ENCODE data around the gene GPX1. TPM values are rescaled to one million over a fixed set of nuclear protein-coding genes. Genes with fewer than 3 reads are reported as not detected.
"Not testable (repeated sequence)": the region's sequence is repeated elsewhere in the genome, so short reads cannot be mapped to it uniquely, and the experiment has no call there.

The GPX1 gene
- polyA plus RNA-seq, 1 donor from 2014 or later = 106 TPM

DNA sequence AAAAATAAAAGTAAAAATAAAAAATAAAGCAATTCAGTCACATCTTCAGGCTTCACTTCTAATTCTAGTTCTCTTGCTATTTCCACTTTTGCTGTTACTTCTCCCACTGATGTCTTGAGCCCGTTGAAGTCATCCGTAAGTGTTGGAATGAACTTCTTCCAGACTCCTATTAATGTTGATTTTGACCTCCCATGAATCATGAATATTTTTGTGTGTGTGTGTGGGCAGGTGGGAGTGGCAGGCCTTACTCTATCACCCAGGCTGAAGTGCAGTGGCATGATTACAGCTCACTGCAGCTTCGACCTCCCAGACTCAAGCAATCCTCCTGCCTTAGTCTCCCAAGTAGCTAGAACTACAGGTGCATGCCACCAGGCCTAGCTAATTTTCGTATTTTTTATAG, 29.0 kb downstream of the GPX1 start:
- no peaks in the 10 kb centered on the region for H4K20me1 ChIP-seq (ENCODE audit: insufficient read depth)
- H3K9me3 ChIP-seq (ENCODE audit: low read length) = no peaks in the 10 kb centered on the region
- H3K9me2 ChIP-seq (ENCODE audit: insufficient read depth, low read length) = no peaks in the 10 kb centered on the region
- H3K9ac ChIP-seq (ENCODE audit: low read length) = no peak overlapping the region
- H2AFZ ChIP-seq (ENCODE audit: low read depth, low read length) = no peak overlapping the region
- H3K27me3 ChIP-seq (ENCODE audit: insufficient read depth, low read depth, low read length) = no peaks in the 10 kb centered on the region
- no peak overlapping the region for H3K27ac ChIP-seq (ENCODE audit: low read length)
- H3K36me3 ChIP-seq (ENCODE audit: insufficient read depth, low read length) = no peaks in the 10 kb centered on the region
- no peaks in the 10 kb centered on the region for H3K79me2 ChIP-seq (replicated peaks; ENCODE audit: insufficient read depth, low read length)
- no peak overlapping the region for H3K4me2 ChIP-seq (ENCODE audit: low read length)
- no peak for TF ChIP-seq POLR2AphosphoS5 (IDR thresholded peaks at IDR 0.05)
- TF ChIP-seq, protein P1, sequence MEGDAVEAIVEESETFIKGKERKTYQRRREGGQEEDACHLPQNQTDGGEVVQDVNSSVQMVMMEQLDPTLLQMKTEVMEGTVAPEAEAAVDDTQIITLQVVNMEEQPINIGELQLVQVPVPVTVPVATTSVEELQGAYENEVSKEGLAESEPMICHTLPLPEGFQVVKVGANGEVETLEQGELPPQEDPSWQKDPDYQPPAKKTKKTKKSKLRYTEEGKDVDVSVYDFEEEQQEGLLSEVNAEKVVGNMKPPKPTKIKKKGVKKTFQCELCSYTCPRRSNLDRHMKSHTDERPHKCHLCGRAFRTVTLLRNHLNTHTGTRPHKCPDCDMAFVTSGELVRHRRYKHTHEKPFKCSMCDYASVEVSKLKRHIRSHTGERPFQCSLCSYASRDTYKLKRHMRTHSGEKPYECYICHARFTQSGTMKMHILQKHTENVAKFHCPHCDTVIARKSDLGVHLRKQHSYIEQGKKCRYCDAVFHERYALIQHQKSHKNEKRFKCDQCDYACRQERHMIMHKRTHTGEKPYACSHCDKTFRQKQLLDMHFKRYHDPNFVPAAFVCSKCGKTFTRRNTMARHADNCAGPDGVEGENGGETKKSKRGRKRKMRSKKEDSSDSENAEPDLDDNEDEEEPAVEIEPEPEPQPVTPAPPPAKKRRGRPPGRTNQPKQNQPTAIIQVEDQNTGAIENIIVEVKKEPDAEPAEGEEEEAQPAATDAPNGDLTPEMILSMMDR (IDR thresholded peaks at IDR 0.05; ENCODE audit: poor library complexity, severe bottlenecking) = no peak
- no peak for TF ChIP-seq EZH2 (IDR thresholded peaks at IDR 0.05; ENCODE audit: borderline replicate concordance, insufficient read depth, low read length, poor library complexity, severe bottlenecking)
- TF ChIP-seq, protein P2, sequence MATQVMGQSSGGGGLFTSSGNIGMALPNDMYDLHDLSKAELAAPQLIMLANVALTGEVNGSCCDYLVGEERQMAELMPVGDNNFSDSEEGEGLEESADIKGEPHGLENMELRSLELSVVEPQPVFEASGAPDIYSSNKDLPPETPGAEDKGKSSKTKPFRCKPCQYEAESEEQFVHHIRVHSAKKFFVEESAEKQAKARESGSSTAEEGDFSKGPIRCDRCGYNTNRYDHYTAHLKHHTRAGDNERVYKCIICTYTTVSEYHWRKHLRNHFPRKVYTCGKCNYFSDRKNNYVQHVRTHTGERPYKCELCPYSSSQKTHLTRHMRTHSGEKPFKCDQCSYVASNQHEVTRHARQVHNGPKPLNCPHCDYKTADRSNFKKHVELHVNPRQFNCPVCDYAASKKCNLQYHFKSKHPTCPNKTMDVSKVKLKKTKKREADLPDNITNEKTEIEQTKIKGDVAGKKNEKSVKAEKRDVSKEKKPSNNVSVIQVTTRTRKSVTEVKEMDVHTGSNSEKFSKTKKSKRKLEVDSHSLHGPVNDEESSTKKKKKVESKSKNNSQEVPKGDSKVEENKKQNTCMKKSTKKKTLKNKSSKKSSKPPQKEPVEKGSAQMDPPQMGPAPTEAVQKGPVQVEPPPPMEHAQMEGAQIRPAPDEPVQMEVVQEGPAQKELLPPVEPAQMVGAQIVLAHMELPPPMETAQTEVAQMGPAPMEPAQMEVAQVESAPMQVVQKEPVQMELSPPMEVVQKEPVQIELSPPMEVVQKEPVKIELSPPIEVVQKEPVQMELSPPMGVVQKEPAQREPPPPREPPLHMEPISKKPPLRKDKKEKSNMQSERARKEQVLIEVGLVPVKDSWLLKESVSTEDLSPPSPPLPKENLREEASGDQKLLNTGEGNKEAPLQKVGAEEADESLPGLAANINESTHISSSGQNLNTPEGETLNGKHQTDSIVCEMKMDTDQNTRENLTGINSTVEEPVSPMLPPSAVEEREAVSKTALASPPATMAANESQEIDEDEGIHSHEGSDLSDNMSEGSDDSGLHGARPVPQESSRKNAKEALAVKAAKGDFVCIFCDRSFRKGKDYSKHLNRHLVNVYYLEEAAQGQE (IDR thresholded peaks at IDR 0.05; ENCODE audit: borderline replicate concordance) = no peak
- no peak for TF ChIP-seq MXI1 (conservative IDR thresholded peaks at IDR 0.05; ENCODE audit: poor library complexity, severe bottlenecking)
- no peak for TF ChIP-seq TAF1 (IDR thresholded peaks at IDR 0.05; ENCODE audit: low read depth)
- TF ChIP-seq EP300 (conservative IDR thresholded peaks at IDR 0.05; ENCODE audit: poor library complexity, severe bottlenecking) = no peak
- TF ChIP-seq RAD21 (conservative IDR thresholded peaks at IDR 0.05) = no peak
- H3K4me3 ChIP-seq (ENCODE audit: low read length) = no peak overlapping the region
- no peaks in the 10 kb centered on the region for H3F3A ChIP-seq (ENCODE audit: insufficient read depth, low read length, poor library complexity, severe bottlenecking)

DNA sequence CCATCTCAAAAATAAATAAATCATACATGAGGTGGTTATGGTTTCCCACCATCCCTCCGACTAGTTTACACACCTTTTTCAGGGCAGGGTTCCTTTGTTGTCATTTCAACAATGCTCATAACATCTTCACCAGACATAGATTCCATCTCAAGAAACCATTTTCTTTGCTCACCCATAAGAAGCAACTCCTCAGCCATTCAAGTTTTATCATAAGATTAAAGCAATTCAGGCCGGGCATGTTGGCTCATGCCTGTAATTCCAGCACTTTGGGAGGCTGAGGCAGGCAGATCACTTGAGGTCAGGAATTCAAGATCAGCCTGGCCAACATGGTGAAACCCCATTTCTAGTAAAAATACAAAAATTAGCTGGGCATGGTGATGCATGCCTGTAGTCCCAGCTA, 29.8 kb downstream of the GPX1 start:
- not testable (repeated sequence) for H3F3A ChIP-seq (ENCODE audit: insufficient read depth, low read length, poor library complexity, severe bottlenecking); H4K20me1 ChIP-seq (ENCODE audit: insufficient read depth); H3K4me3 ChIP-seq (ENCODE audit: low read length); H3K79me2 ChIP-seq (replicated peaks; ENCODE audit: insufficient read depth, low read length); H3K4me2 ChIP-seq (ENCODE audit: low read length); H3K27me3 ChIP-seq (ENCODE audit: insufficient read depth, low read depth, low read length); H3K36me3 ChIP-seq (ENCODE audit: insufficient read depth, low read length); H3K9ac ChIP-seq (ENCODE audit: low read length); H3K9me2 ChIP-seq (ENCODE audit: insufficient read depth, low read length); H3K9me3 ChIP-seq (ENCODE audit: low read length); H3K27ac ChIP-seq (ENCODE audit: low read length); H2AFZ ChIP-seq (ENCODE audit: low read depth, low read length)

DNA sequence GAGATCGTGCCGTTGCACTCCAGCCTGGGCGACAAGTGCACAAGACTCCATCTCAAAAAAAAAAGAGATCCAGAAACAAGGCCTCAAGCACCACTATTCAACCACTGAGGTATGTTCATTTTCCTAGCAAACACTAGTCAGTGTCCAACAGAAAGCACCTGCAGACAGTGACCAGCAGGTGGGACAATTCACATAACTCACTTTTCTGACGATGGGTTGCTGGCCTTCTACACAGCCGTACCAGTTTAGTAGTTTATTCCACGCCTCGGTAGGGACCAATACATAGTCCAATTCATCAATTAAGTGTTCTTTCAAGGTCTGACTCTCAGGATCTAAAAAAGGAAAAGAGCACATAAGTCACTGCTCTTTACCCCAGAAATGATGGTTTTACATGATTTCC, 30.7 kb downstream of the GPX1 start:
- Histone ChIP-seq H2AFZ (ENCODE audit: low read depth, low read length) (no peak overlapping the region), H3K9me3 (ENCODE audit: low read length) (no peaks in the 10 kb centered on the region), H3K4me2 (ENCODE audit: low read length) (no peak overlapping the region), H4K20me1 (ENCODE audit: insufficient read depth) (no peaks in the 10 kb centered on the region), H3K9ac (ENCODE audit: low read length) (no peak overlapping the region), H3K4me3 (ENCODE audit: low read length) (no peak overlapping the region), H3K27me3 (ENCODE audit: insufficient read depth, low read depth, low read length) (no peaks in the 10 kb centered on the region), H3F3A (ENCODE audit: insufficient read depth, low read length, poor library complexity, severe bottlenecking) (no peaks in the 10 kb centered on the region), H3K79me2 (replicated peaks; ENCODE audit: insufficient read depth, low read length) (no peaks in the 10 kb centered on the region), H3K36me3 (ENCODE audit: insufficient read depth, low read length) (no peaks in the 10 kb centered on the region), H3K9me2 (ENCODE audit: insufficient read depth, low read length) (no peaks in the 10 kb centered on the region), H3K27ac (ENCODE audit: low read length) (no peak overlapping the region)
- TF ChIP-seq EP300 (conservative IDR thresholded peaks at IDR 0.05; ENCODE audit: poor library complexity, severe bottlenecking) = no peak
- TF ChIP-seq, protein P2 (IDR thresholded peaks at IDR 0.05; ENCODE audit: borderline replicate concordance) = no peak
- TF ChIP-seq RAD21 (conservative IDR thresholded peaks at IDR 0.05) = no peak
- TF ChIP-seq, protein P1 (IDR thresholded peaks at IDR 0.05; ENCODE audit: poor library complexity, severe bottlenecking) = no peak
- TF ChIP-seq TAF1 (IDR thresholded peaks at IDR 0.05; ENCODE audit: low read depth) = no peak
- no peak for TF ChIP-seq SMC3 (conservative IDR thresholded peaks at IDR 0.05; ENCODE audit: poor library complexity)
- no peak for TF ChIP-seq POLR2AphosphoS5 (IDR thresholded peaks at IDR 0.05)
- TF ChIP-seq MXI1 (conservative IDR thresholded peaks at IDR 0.05; ENCODE audit: poor library complexity, severe bottlenecking) = no peak
- no peak for TF ChIP-seq EZH2 (IDR thresholded peaks at IDR 0.05; ENCODE audit: borderline replicate concordance, insufficient read depth, low read length, poor library complexity, severe bottlenecking)
